Caco-2 (cell line): Measurements from ENCODE around the gene RPH3AL. TPM values are rescaled to one million over a fixed set of nuclear protein-coding genes. Genes with fewer than 3 reads are reported as not detected.

Source experiments
- BruUV-seq: library from RNA; stranded (reverse); fragments of 400-500 nt; replicated peaks from 2 replicates; lab custom pipeline; 2021; lab: Mats Ljungman, UMichigan
- CTCF ChIA-PET: fragments of 300-600 bp; sonication (Branson Sonifier 250); formaldehyde crosslinking; loops from one replicate; lab custom pipeline; 2022; ENCODE audit warnings: antibody characterized with exemption; lab: Charles Lee
- POLR2A ChIA-PET: fragments of 300-600 bp; sonication (Branson Sonifier 250); formaldehyde crosslinking; loops from one replicate; lab custom pipeline; 2022; ENCODE audit warnings: antibody characterized with exemption; lab: Charles Lee
- DNase-seq, 2 experiments: peaks; one replicate each; pipeline versions ENCODE4 v3.0.0 to v3.0.0-alpha.2; 2020 to 2022
- H3K27me3 ChIP-seq: replicated peaks from 2 replicates; pipeline ENCODE4 v1.6.0; 2011; ENCODE audit warnings: low read length; ENCODE audit not compliant: control insufficient read depth, insufficient read depth
- H3K36me3 ChIP-seq: 2 replicates; pipeline ENCODE4 v1.5.1; 2011; ENCODE audit warnings: low read length; ENCODE audit not compliant: control insufficient read depth, insufficient read depth
- H3K4me1 ChIP-seq: fragments of 250-450 bp; sonication (Bioruptor Pico); 2 replicates; pipeline ENCODE4 v1.5.1; 2020; ENCODE audit warnings: mild to moderate bottlenecking
- H3K4me3 ChIP-seq: 2 replicates; pipeline ENCODE4 v1.5.1; 2011; ENCODE audit warnings: low read depth, mild to moderate bottlenecking, control low read depth, low read length
- H3K9me3 ChIP-seq: fragments of 250-450 bp; sonication (Bioruptor Pico); 2 replicates; pipeline ENCODE4 v1.5.1; 2020; ENCODE audit warnings: mild to moderate bottlenecking, moderate library complexity
- H3K27ac Mint-ChIP-seq: one replicate; pipeline ENCODE4 v1.8.0; 2022; ENCODE audit warnings: mixed read lengths; ENCODE audit not compliant: unreplicated experiment
- H3K27me3 Mint-ChIP-seq: one replicate; pipeline ENCODE4 v1.8.0; 2022; ENCODE audit warnings: mixed read lengths; ENCODE audit not compliant: insufficient read depth, unreplicated experiment
- H3K36me3 Mint-ChIP-seq: one replicate; pipeline ENCODE4 v1.8.0; 2022; ENCODE audit warnings: mild to moderate bottlenecking, mixed read lengths; ENCODE audit not compliant: insufficient read depth, unreplicated experiment
- H3K4me1 Mint-ChIP-seq: one replicate; pipeline ENCODE4 v1.8.0; 2022; ENCODE audit warnings: low read depth, mixed read lengths; ENCODE audit not compliant: unreplicated experiment
- H3K4me3 Mint-ChIP-seq: one replicate; pipeline ENCODE4 v1.8.0; 2022; ENCODE audit warnings: mild to moderate bottlenecking, moderate library complexity, mixed read lengths; ENCODE audit not compliant: unreplicated experiment
- H3K9me3 Mint-ChIP-seq: one replicate; pipeline ENCODE4 v1.8.0; 2022; ENCODE audit warnings: mixed read lengths; ENCODE audit not compliant: unreplicated experiment
- CTCF ChIP-seq, 2 experiments: fragments of 200-600 bp in 1 of 2; IDR thresholded peaks; 1 replicate in 1 of 2; 2 replicates in 1 of 2; pipeline versions ENCODE4 v1.5.1 to v1.8.0; 2011 to 2022; ENCODE audit warnings: antibody characterized with exemption in 1 of 2, control low read depth in 1 of 2, inconsistent platforms in 1 of 2, low read depth in 1 of 2, low read length in 1 of 2, mild to moderate bottlenecking in 1 of 2, moderate library complexity in 1 of 2; ENCODE audit not compliant: insufficient read depth in 1 of 2, severe bottlenecking in 1 of 2, unreplicated experiment in 1 of 2
- intact Hi-C: fragments of 100-400 bp; cut with micrococcal nuclease; formaldehyde crosslinking; loops from one replicate; pipeline ENCODE4 v1.10.0; 2022; ENCODE audit not compliant: unreplicated experiment
- total RNA-seq: library from RNA; stranded (reverse); gene quantifications from 2 replicates; pipeline ENCODE4 v1.2.3, GENCODE V29; 2022

RPH3AL gene
- total RNA-seq, 1 experiment from 2014 or later, result 36.0 TPM

- H3K9me3 Mint-ChIP-seq, result peaks cover 8% of the 10 kb centered on the region
- intact Hi-C loops, result no loop called here
- no peaks in the 10 kb centered on the region for H3K4me1 ChIP-seq
- TF ChIP-seq CTCF (IDR thresholded peaks at IDR 0.05; ENCODE audit: insufficient read depth in 1 of 2, low read depth in 1 of 2, low read length in 1 of 2, severe bottlenecking in 1 of 2, unreplicated experiment in 1 of 2), result no peak
- H3K4me1 Mint-ChIP-seq, result no peaks in the 10 kb centered on the region
- POLR2A ChIA-PET, result no interaction called here
- no peaks in the 10 kb centered on the region for H3K36me3 ChIP-seq
- no peaks in the 10 kb centered on the region for H3K9me3 ChIP-seq
- H3K27me3 Mint-ChIP-seq, result no peaks in the 10 kb centered on the region
- BruUV-seq, result no TSS peak
- no peak overlapping the region for H3K4me3 ChIP-seq
- no peak overlapping the region for H3K4me3 Mint-ChIP-seq
- peaks cover 10% of the 10 kb centered on the region for H3K36me3 Mint-ChIP-seq
- DNase-seq, result no peak
- CTCF ChIA-PET, result no interaction called here
- peak overlapping the region; percentile 14 for H3K27ac Mint-ChIP-seq
- no peaks in the 10 kb centered on the region for H3K27me3 ChIP-seq
Observed at GRCh38 chr17:339193-340061, 13.2 kb downstream of the RPH3AL start.

GRCh38 chr17:338442-339192, 14.0 kb downstream of the RPH3AL start:
- no peak overlapping the region for H3K4me3 Mint-ChIP-seq
- peaks cover 10% of the 10 kb centered on the region for H3K36me3 Mint-ChIP-seq
- H3K27me3 Mint-ChIP-seq, result no peaks in the 10 kb centered on the region
- Histone ChIP-seq H3K27me3 (no peaks in the 10 kb centered on the region), H3K9me3 (no peaks in the 10 kb centered on the region), H3K4me1 (no peaks in the 10 kb centered on the region), H3K4me3 (no peak overlapping the region), H3K36me3 (no peaks in the 10 kb centered on the region)
- peak overlapping the region; percentile 14 for H3K27ac Mint-ChIP-seq
- ChIA-PET CTCF (no interaction called here), POLR2A (no interaction called here)
- intact Hi-C loops, result no loop called here
- no peaks in the 10 kb centered on the region for H3K4me1 Mint-ChIP-seq
- BruUV-seq, result no TSS peak
- no peak for TF ChIP-seq CTCF (IDR thresholded peaks at IDR 0.05; ENCODE audit: insufficient read depth in 1 of 2, low read depth in 1 of 2, low read length in 1 of 2, severe bottlenecking in 1 of 2, unreplicated experiment in 1 of 2)
- DNase-seq, result peak in 1 of 2 experiments; percentile 32
- H3K9me3 Mint-ChIP-seq, result no peaks in the 10 kb centered on the region

GRCh38 chr17:337866-338265, 14.7 kb downstream of the RPH3AL start:
- H3K36me3 ChIP-seq, result no peaks in the 10 kb centered on the region
- H3K4me3 ChIP-seq, result no peak overlapping the region
- Mint-ChIP-seq H3K27ac (no peak overlapping the region), H3K4me3 (no peak overlapping the region), H3K9me3 (no peaks in the 10 kb centered on the region), H3K4me1 (no peaks in the 10 kb centered on the region), H3K36me3 (peaks cover 10% of the 10 kb centered on the region), H3K27me3 (no peaks in the 10 kb centered on the region)
- TF ChIP-seq CTCF (IDR thresholded peaks at IDR 0.05; ENCODE audit: insufficient read depth in 1 of 2, low read depth in 1 of 2, low read length in 1 of 2, severe bottlenecking in 1 of 2, unreplicated experiment in 1 of 2), result no peak
- no TSS peak for BruUV-seq
- no peak for DNase-seq
- no peaks in the 10 kb centered on the region for H3K9me3 ChIP-seq
- CTCF ChIA-PET, result no interaction called here
- intact Hi-C loops, result no loop called here
- POLR2A ChIA-PET, result no interaction called here
- H3K27me3 ChIP-seq, result no peaks in the 10 kb centered on the region
- no peaks in the 10 kb centered on the region for H3K4me1 ChIP-seq
